ENCODE measurements around the gene RAB44. TPM values are rescaled to one million over a fixed set of nuclear protein-coding genes. Genes with fewer than 3 reads are reported as not detected.

Gene RAB44
- total RNA-seq, 1 experiment from 2014 or later = not detected

GRCh38 chr6:36743032-36743431 lies 45.4 kb downstream of the RAB44 start:
- in situ Hi-C loops (cut with HindIII; ENCODE audit: low pct_unique_long_range_greater_than_20kb, low sequenced_read_pairs) (no loop called here), intact Hi-C loops (cut with micrococcal nuclease; ENCODE audit: unreplicated experiment) (no loop called here)
- ATAC-seq (0 out of 2 replicates have a peak, but pooled peaks have one; percentile 28), DNase-seq (ENCODE audit: low read depth, low spot score) (no peak)
- no TSS peak for BruUV-seq (replicated peaks)
- POLR2A ChIA-PET = no interaction called here
- Histone ChIP-seq H3K36me3 (ENCODE audit: control insufficient read depth, insufficient read depth, low read length) (no peaks in the 10 kb centered on the region), H3K9me3 (ENCODE audit: control insufficient read depth, insufficient read depth, low read depth, low read length) (no peaks in the 10 kb centered on the region), H3K4me3 (ENCODE audit: low read depth in 2 of 2, low read length in 2 of 2) (no peak overlapping the region), H3K27ac (ENCODE audit: low read length) (no peak overlapping the region), H3K27me3 (ENCODE audit: control insufficient read depth, insufficient read depth, low read length) (no peaks in the 10 kb centered on the region), H3K4me1 (ENCODE audit: control insufficient read depth, insufficient read depth, low read length) (no peaks in the 10 kb centered on the region; the same call in 1 of the 2 replicates)
- TF ChIP-seq TCF7L2 (IDR thresholded peaks at IDR 0.05; ENCODE audit: low read depth, low read length) (no peak), REST (IDR thresholded peaks at IDR 0.05; ENCODE audit: insufficient read depth in 1 of 2, low read depth in 2 of 2, low read length in 1 of 2) (no peak), SIN3A (IDR thresholded peaks at IDR 0.05; ENCODE audit: borderline replicate concordance, insufficient read depth, low read depth, low read length) (no peak), POLR2AphosphoS5 (IDR thresholded peaks at IDR 0.05; ENCODE audit: low read depth, low read length) (no peak), CTCF (IDR thresholded peaks at IDR 0.05) (no peak)
- CTCF ChIA-PET = no interaction called here

GRCh38 chr6:36743538-36744303 lies 46.1 kb downstream of the RAB44 start:
- H3K27ac ChIP-seq (ENCODE audit: low read length) = no peak overlapping the region
- ChIA-PET POLR2A (no interaction called here), CTCF (interaction anchor here (0.6 kb wide), 1 partner anchor 64 kb away, joined by 6 read pairs; no protein-coding TSS in a partner anchor)
- H3K4me3 ChIP-seq (ENCODE audit: low read depth in 2 of 2, low read length in 2 of 2) = no peak overlapping the region
- no peaks in the 10 kb centered on the region; the same call in 1 of the 2 replicates for H3K4me1 ChIP-seq (ENCODE audit: control insufficient read depth, insufficient read depth, low read length)
- no peaks in the 10 kb centered on the region for H3K36me3 ChIP-seq (ENCODE audit: control insufficient read depth, insufficient read depth, low read length)
- no peaks in the 10 kb centered on the region for H3K27me3 ChIP-seq (ENCODE audit: control insufficient read depth, insufficient read depth, low read length)
- intact Hi-C loops (cut with micrococcal nuclease; ENCODE audit: unreplicated experiment) = no loop called here
- no TSS peak for BruUV-seq (replicated peaks)
- TF ChIP-seq POLR2AphosphoS5 (IDR thresholded peaks at IDR 0.05; ENCODE audit: low read depth, low read length) (no peak), SIN3A (IDR thresholded peaks at IDR 0.05; ENCODE audit: borderline replicate concordance, insufficient read depth, low read depth, low read length) (no peak), REST (IDR thresholded peaks at IDR 0.05; ENCODE audit: insufficient read depth in 1 of 2, low read depth in 2 of 2, low read length in 1 of 2) (no peak), TCF7L2 (IDR thresholded peaks at IDR 0.05; ENCODE audit: low read depth, low read length) (no peak)
- ATAC-seq (no peak), DNase-seq (ENCODE audit: low read depth, low spot score) (no peak)
- in situ Hi-C loops (cut with HindIII; ENCODE audit: low pct_unique_long_range_greater_than_20kb, low sequenced_read_pairs) = no loop called here
- no peaks in the 10 kb centered on the region for H3K9me3 ChIP-seq (ENCODE audit: control insufficient read depth, insufficient read depth, low read depth, low read length)
